ENCODE results near the gene ARHGEF33. TPM values are rescaled to one million over a fixed set of nuclear protein-coding genes. Genes with fewer than 3 reads are reported as not detected.

ARHGEF33 gene
- polyA plus RNA-seq, 1 of the 3 experiments (the other 2 are of a cell fraction), result 0.25 TPM

DNA sequence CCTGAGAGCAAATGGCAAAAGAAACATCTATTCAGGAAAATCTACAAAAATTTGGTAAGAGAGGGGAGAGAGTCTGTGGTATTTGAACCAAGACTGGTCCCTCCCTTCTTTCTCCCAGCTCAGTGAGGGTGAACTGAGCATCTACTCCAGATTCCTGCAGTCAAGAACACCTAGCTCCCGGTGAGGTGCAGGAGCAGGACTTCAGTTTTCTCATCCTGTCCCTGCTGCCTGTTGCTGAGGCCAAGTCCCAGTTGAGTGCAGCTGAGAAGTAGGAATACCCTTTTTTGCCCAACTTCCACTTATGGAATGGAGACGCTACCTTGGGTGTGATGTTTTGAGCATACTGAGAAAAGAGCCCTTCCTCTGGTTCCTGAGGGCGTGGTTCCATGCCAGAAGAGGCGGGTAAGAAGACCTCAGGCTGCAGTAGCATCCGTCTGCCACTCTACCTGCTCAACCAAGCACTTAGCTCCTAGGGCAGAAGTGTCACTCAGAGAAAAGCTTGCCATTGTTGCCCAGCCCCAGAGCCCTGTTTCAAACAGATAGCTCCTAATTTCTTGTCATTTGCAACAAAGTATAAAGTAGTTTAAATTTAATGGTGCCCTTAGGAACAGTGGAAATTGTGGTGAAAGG lies 118.3 kb downstream of the ARHGEF33 start (continued):
- no peak for TF ChIP-seq POLR2AphosphoS5 (IDR thresholded peaks at IDR 0.05; ENCODE audit: low read depth, low read length)
- no peak for TF ChIP-seq RAD21 (IDR thresholded peaks at IDR 0.05; ENCODE audit: low read length)
- TF ChIP-seq, protein P1, sequence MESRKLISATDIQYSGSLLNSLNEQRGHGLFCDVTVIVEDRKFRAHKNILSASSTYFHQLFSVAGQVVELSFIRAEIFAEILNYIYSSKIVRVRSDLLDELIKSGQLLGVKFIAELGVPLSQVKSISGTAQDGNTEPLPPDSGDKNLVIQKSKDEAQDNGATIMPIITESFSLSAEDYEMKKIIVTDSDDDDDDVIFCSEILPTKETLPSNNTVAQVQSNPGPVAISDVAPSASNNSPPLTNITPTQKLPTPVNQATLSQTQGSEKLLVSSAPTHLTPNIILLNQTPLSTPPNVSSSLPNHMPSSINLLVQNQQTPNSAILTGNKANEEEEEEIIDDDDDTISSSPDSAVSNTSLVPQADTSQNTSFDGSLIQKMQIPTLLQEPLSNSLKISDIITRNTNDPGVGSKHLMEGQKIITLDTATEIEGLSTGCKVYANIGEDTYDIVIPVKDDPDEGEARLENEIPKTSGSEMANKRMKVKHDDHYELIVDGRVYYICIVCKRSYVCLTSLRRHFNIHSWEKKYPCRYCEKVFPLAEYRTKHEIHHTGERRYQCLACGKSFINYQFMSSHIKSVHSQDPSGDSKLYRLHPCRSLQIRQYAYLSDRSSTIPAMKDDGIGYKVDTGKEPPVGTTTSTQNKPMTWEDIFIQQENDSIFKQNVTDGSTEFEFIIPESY (IDR thresholded peaks at IDR 0.05; ENCODE audit: borderline replicate concordance, low read depth), result no peak

DNA sequence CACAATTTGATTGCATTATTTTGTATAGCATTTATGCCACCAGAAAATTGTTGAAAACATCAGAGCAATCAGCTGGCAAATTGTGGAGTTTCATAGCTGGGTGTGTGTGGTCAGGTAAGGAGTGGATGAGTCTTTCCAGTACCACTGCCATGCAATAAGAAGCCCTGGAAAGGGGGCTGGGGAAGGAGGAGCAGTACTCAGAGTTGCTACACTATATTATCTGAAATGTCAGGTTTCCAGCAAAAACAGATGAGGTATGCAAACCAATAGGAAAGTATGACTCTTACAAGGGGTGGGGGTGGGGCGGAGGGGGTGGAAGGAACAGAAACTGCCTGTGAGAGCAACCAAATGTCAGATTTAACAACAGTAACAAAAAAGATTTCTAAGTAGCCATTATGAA lies 119.0 kb downstream of the ARHGEF33 start:
- no peak overlapping the region for H2AFZ ChIP-seq (ENCODE audit: low read depth)
- no peaks in the 10 kb centered on the region for H3K9me3 ChIP-seq
- no peaks in the 10 kb centered on the region for H3K79me2 ChIP-seq (ENCODE audit: insufficient read depth)
- no peaks in the 10 kb centered on the region for H3K9me2 ChIP-seq
- no peak overlapping the region for H3K27ac ChIP-seq (ENCODE audit: low read depth in 2 of 2, low read length in 1 of 2)
- no peak overlapping the region for H3K4me3 ChIP-seq (ENCODE audit: low read depth in 2 of 2, low read length in 1 of 2)
- ChIA-PET POLR2A (no interaction called here), CTCF (interaction anchor here (1.0 to 2.5 kb wide), 6 partner anchors 9 to 221 kb away, joined by 3 to 6 read pairs (median 5); no protein-coding TSS in a partner anchor)
- no peak for DNase-seq
- no peak overlapping the region for H3K9ac ChIP-seq
- 90% methylated on average over 1 of the region's 1 CpG for WGBS (ENCODE audit: low lambda C conversion rate)
- TF ChIP-seq SMC3 (IDR thresholded peaks at IDR 0.05; ENCODE audit: low read depth, low read length), result no peak
- TF ChIP-seq RXRA (IDR thresholded peaks at IDR 0.05; ENCODE audit: borderline replicate concordance, low read depth), result no peak
- no peak for TF ChIP-seq RCOR1 (IDR thresholded peaks at IDR 0.05; ENCODE audit: low read length)
- TF ChIP-seq, protein P2, sequence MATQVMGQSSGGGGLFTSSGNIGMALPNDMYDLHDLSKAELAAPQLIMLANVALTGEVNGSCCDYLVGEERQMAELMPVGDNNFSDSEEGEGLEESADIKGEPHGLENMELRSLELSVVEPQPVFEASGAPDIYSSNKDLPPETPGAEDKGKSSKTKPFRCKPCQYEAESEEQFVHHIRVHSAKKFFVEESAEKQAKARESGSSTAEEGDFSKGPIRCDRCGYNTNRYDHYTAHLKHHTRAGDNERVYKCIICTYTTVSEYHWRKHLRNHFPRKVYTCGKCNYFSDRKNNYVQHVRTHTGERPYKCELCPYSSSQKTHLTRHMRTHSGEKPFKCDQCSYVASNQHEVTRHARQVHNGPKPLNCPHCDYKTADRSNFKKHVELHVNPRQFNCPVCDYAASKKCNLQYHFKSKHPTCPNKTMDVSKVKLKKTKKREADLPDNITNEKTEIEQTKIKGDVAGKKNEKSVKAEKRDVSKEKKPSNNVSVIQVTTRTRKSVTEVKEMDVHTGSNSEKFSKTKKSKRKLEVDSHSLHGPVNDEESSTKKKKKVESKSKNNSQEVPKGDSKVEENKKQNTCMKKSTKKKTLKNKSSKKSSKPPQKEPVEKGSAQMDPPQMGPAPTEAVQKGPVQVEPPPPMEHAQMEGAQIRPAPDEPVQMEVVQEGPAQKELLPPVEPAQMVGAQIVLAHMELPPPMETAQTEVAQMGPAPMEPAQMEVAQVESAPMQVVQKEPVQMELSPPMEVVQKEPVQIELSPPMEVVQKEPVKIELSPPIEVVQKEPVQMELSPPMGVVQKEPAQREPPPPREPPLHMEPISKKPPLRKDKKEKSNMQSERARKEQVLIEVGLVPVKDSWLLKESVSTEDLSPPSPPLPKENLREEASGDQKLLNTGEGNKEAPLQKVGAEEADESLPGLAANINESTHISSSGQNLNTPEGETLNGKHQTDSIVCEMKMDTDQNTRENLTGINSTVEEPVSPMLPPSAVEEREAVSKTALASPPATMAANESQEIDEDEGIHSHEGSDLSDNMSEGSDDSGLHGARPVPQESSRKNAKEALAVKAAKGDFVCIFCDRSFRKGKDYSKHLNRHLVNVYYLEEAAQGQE (IDR thresholded peaks at IDR 0.05; ENCODE audit: low read depth, low read length), result no peak
- TF ChIP-seq, protein P3, sequence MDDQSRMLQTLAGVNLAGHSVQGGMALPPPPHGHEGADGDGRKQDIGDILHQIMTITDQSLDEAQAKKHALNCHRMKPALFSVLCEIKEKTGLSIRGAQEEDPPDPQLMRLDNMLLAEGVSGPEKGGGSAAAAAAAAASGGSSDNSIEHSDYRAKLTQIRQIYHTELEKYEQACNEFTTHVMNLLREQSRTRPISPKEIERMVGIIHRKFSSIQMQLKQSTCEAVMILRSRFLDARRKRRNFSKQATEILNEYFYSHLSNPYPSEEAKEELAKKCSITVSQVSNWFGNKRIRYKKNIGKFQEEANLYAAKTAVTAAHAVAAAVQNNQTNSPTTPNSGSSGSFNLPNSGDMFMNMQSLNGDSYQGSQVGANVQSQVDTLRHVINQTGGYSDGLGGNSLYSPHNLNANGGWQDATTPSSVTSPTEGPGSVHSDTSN (IDR thresholded peaks at IDR 0.05), result no peak
- TF ChIP-seq POLR2AphosphoS5 (IDR thresholded peaks at IDR 0.05; ENCODE audit: low read depth, low read length), result no peak
- TF ChIP-seq, protein P4, sequence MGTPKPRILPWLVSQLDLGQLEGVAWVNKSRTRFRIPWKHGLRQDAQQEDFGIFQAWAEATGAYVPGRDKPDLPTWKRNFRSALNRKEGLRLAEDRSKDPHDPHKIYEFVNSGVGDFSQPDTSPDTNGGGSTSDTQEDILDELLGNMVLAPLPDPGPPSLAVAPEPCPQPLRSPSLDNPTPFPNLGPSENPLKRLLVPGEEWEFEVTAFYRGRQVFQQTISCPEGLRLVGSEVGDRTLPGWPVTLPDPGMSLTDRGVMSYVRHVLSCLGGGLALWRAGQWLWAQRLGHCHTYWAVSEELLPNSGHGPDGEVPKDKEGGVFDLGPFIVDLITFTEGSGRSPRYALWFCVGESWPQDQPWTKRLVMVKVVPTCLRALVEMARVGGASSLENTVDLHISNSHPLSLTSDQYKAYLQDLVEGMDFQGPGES (IDR thresholded peaks at IDR 0.05; ENCODE audit: low read depth, low read length), result no peak
- TF ChIP-seq FOSL2 (IDR thresholded peaks at IDR 0.05; ENCODE audit: borderline replicate concordance, low read depth), result no peak
- no peak for TF ChIP-seq SIN3A (IDR thresholded peaks at IDR 0.05; ENCODE audit: borderline replicate concordance, low read depth, low read length)
- TF ChIP-seq CHD2 (IDR thresholded peaks at IDR 0.05; ENCODE audit: low read length, partially characterized antibody), result no peak
- TF ChIP-seq, protein P1 (IDR thresholded peaks at IDR 0.05; ENCODE audit: borderline replicate concordance, low read depth), result no peak
- no peak for TF ChIP-seq EP300 (IDR thresholded peaks at IDR 0.05; ENCODE audit: borderline replicate concordance in 1 of 2, low read depth in 1 of 2, low read length in 1 of 2)
- TF ChIP-seq TEAD4 (IDR thresholded peaks at IDR 0.05; ENCODE audit: borderline replicate concordance, insufficient read depth), result no peak
- no peak for TF ChIP-seq JUND (IDR thresholded peaks at IDR 0.05)
- no peak for TF ChIP-seq TCF12 (IDR thresholded peaks at IDR 0.05)
- peaks cover 75 to 80% of the 10 kb centered on the region in 2 experiments for H3K36me3 ChIP-seq (replicated peaks in 1 of 2; ENCODE audit: control insufficient read depth in 1 of 2, insufficient read depth in 2 of 2, low read length in 1 of 2)
- H4K20me1 ChIP-seq (ENCODE audit: insufficient read depth), result no peaks in the 10 kb centered on the region
- H3K4me2 ChIP-seq, result no peak overlapping the region
- H3F3A ChIP-seq (replicated peaks; ENCODE audit: insufficient read depth), result peaks cover 12% of the 10 kb centered on the region
- H3K27me3 ChIP-seq (ENCODE audit: insufficient read depth), result no peaks in the 10 kb centered on the region
- H3K4me1 ChIP-seq (ENCODE audit: control insufficient read depth in 1 of 2, insufficient read depth in 2 of 2, low read depth in 1 of 2, low read length in 1 of 2), result no peaks in the 10 kb centered on the region; a peak in 1 of 4 replicates

All from SK-N-SH (cell line).